Progenitor cell of endocrine pancreas (in vitro differentiated cells): ENCODE measurements around the gene ELK3. TPM values are rescaled to one million over a fixed set of nuclear protein-coding genes. Genes with fewer than 3 reads are reported as not detected.

Source experiments
- DNase-seq: peaks from one replicate; pipeline ENCODE4 v3.0.0; 2021; ENCODE audit warnings: low spot score; ENCODE audit not compliant: unreplicated experiment
- H3K27ac Mint-ChIP-seq: 2 replicates; pipeline ENCODE4 v1.8.0; 2021; ENCODE audit warnings: mild to moderate bottlenecking, moderate library complexity, mixed read lengths
- H3K27me3 Mint-ChIP-seq: 2 replicates; pipeline ENCODE4 v1.8.0; 2021; ENCODE audit warnings: mixed read lengths
- H3K36me3 Mint-ChIP-seq: 2 replicates; pipeline ENCODE4 v1.8.0; 2022; ENCODE audit warnings: mixed read lengths; ENCODE audit not compliant: insufficient read depth
- H3K4me1 Mint-ChIP-seq: 2 replicates; pipeline ENCODE4 v1.8.0; 2021; ENCODE audit warnings: low read depth, mixed read lengths
- H3K4me3 Mint-ChIP-seq: 2 replicates; pipeline ENCODE4 v1.8.0; 2021; ENCODE audit warnings: low read depth, mild to moderate bottlenecking, moderate library complexity, mixed read lengths
- H3K9me3 Mint-ChIP-seq: 2 replicates; pipeline ENCODE4 v1.8.0; 2021; ENCODE audit warnings: low read depth, mixed read lengths
- total RNA-seq: library from RNA; stranded (reverse); gene quantifications from 2 replicates; pipeline ENCODE4 v1.2.1, GENCODE V29; 2021
- TF ChIP-seq, protein P1 (sequence below): fragments of 200-600 bp; sonication (generic); IDR thresholded peaks from one replicate; pipeline ENCODE4 v1.5.0; 2021; ENCODE audit warnings: antibody characterized with exemption, mild to moderate bottlenecking; ENCODE audit not compliant: unreplicated experiment

Gene ELK3
- total RNA-seq, 1 donor from 2014 or later, result 5.4 TPM

DNA sequence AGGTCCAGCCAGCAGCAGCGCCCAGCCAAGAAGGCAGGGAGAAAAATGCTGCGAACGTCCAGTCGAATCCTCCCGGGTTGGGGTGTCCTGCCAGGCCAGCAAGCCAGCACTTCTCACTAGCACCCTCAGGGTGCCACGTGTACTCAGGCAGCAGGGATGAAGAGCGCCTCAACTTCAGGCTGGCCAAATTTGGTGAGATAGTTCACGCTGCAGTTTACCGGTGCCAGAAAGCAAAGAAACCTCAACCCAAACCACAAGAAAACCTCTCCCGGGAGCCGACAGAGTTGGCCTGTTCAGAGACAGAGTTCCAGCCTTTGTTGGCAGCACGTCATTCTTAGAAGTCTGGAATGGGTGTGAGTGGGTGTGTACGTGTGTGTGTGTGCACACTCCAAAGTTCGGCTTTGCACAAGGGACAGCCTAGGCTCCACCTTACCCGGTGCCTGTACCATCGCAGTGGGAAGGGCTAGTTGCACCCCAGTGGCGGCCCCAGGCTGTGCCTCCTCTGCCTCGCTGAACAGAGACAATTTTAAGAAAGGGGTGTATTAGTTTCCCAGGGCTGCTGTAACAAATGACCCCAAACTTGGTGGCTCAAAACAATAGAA, 42.1 kb downstream of the ELK3 start:
- no peak overlapping the region for H3K27ac Mint-ChIP-seq
- TF ChIP-seq, protein P1, sequence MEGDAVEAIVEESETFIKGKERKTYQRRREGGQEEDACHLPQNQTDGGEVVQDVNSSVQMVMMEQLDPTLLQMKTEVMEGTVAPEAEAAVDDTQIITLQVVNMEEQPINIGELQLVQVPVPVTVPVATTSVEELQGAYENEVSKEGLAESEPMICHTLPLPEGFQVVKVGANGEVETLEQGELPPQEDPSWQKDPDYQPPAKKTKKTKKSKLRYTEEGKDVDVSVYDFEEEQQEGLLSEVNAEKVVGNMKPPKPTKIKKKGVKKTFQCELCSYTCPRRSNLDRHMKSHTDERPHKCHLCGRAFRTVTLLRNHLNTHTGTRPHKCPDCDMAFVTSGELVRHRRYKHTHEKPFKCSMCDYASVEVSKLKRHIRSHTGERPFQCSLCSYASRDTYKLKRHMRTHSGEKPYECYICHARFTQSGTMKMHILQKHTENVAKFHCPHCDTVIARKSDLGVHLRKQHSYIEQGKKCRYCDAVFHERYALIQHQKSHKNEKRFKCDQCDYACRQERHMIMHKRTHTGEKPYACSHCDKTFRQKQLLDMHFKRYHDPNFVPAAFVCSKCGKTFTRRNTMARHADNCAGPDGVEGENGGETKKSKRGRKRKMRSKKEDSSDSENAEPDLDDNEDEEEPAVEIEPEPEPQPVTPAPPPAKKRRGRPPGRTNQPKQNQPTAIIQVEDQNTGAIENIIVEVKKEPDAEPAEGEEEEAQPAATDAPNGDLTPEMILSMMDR, result no peak
- no peaks in the 10 kb centered on the region for H3K36me3 Mint-ChIP-seq

DNA sequence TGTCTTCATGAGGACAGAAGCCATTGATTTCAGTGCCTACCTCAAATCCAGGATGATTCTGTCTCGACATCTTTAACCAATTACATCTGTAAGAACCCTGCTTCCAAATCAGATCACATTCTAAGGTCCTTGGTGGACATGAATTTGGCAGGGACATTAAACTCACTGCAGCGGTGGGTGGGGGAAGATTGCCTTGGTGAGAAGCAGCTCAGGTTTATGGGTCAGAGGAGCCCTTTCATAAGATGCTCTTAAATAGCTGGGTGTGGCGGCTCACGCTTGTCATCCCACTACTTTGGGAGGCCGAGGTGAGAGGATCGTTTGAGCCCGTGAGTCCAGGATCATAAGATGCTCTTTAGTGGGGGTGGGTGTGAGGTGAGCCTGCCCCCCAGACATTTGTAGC, 42.9 kb downstream of the ELK3 start:
- H3K27me3 Mint-ChIP-seq, result no peaks in the 10 kb centered on the region
- H3K36me3 Mint-ChIP-seq, result no peaks in the 10 kb centered on the region
- no peaks in the 10 kb centered on the region for H3K9me3 Mint-ChIP-seq
- DNase-seq, result no peak
- no peaks in the 10 kb centered on the region for H3K4me1 Mint-ChIP-seq
- no peak overlapping the region for H3K4me3 Mint-ChIP-seq
- TF ChIP-seq, protein P1, result no peak
- H3K27ac Mint-ChIP-seq, result no peak overlapping the region

More for the DNA sequence above, 42.1 kb downstream of the ELK3 start:
- no peaks in the 10 kb centered on the region for H3K27me3 Mint-ChIP-seq
- no peaks in the 10 kb centered on the region for H3K9me3 Mint-ChIP-seq
- no peak overlapping the region for H3K4me3 Mint-ChIP-seq
- no peaks in the 10 kb centered on the region for H3K4me1 Mint-ChIP-seq
- DNase-seq, result no peak

DNA sequence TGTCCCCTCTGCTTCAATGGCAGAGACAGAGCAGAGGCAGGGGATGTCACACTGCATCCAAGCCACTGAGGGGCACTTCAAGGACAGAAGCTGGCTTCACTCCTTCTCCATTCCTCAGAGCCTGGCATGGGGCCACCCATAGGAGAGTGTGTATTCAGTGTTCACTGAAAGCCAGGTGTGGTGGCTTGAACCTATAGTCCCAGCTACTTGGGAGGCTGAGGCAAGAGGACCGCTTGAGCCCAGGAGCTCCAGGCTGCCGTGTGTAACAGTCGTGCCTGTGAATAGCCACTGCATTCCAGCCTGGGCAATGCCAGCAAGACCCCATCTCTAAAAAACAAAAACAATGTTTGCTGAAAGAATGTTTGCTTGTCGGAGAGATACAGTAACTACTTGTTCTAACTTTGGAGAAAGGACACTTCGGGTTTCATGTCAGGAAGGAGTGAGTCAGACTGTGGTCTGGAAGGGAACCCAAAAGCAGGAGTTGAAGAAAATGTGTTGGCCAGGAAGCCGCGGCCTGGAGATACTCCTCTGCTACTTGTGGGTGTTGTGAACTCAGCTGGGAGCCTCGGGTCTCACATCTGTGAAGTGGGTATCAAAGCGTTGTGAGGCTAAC, 43.4 kb downstream of the ELK3 start:
- TF ChIP-seq, protein P1, result no peak
- Mint-ChIP-seq H3K9me3 (no peaks in the 10 kb centered on the region), H3K4me3 (no peak overlapping the region), H3K27ac (no peak overlapping the region), H3K27me3 (no peaks in the 10 kb centered on the region), H3K4me1 (no peaks in the 10 kb centered on the region), H3K36me3 (no peaks in the 10 kb centered on the region)
- DNase-seq, result no peak

DNA sequence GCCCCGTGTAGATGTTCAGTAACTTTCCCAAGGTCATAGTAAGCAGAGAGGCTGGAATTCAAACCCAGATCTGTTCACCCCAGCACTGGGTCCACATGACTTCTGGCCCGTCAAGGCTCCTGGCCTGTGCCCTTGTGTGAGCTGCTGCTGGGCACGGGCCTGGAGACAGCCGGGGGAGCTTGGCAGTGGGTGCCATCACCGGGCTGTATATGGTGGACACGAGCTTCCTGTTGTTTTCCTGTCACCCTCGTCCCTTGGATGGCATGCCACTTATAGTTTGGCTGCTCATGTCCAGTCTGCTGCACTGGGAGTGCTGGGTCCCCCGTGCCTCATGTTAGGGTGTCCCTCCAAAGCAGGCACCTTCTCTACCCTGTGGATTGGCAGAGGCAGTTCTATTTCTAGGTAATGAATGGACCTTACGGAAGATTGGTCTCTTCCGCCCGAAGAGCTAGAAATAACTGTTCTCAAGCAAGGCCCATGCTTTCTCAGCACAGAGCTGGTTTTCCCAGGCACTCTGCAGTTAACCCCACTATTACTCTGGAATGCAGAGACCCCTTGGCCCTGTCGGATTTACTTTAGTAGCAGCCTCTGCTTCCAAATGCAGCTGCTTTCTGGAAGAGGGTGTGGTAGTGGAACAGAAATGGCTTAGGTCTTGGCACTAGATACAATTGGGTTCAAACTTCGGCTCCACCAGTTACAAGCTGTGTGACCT, 44.3 kb downstream of the ELK3 start:
- H3K4me1 Mint-ChIP-seq, result no peaks in the 10 kb centered on the region
- no peak overlapping the region for H3K4me3 Mint-ChIP-seq
- TF ChIP-seq, protein P1, result no peak
- no peaks in the 10 kb centered on the region for H3K27me3 Mint-ChIP-seq
- H3K27ac Mint-ChIP-seq, result no peak overlapping the region
- no peaks in the 10 kb centered on the region for H3K9me3 Mint-ChIP-seq
- H3K36me3 Mint-ChIP-seq, result no peaks in the 10 kb centered on the region
- no peak for DNase-seq

DNA sequence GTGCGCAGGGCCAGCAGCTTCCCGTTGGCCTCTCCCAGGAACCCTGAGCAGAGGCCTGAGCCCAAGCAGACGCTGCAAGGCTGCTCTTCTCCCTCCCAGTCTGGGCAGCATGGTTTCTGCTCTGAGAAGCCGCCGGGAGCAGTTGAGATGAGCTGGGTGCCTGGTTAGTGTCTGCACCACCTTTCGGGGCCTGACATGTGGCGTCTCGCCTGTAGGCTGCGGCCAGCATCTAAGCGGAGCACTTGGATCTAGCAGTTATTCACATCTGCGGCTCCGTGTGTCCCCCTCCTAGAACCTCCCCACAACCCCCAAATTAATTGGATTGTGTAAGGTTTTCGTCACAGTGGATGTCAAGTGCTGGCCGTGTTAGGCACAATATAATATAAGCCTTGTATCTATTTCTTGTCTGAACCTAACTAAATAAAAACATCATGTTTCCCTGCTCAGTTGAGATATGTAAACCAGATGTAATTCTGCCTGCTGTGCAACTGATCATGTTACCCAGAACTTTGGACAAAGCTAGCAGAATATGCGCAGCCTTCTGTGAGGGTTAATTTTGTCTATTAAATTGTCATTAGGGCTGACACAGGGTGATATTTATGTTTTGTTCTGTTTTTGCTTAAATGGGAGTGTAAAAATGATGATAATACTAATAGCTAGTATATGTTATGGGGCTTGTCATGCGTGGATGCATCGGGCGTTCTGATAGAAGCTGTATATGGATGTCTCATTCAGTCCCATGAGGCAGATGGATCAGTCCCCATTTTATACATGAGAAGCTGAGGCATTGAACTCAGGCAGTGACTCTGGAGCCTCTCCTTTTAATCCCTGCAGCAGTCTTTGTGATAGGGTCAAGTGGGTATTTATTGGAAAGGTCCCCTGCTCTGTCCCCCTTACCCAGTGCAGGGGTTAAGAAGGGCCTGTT, 45.8 kb downstream of the ELK3 start:
- no peak for DNase-seq
- H3K4me3 Mint-ChIP-seq, result no peak overlapping the region
- H3K27me3 Mint-ChIP-seq, result no peaks in the 10 kb centered on the region
- TF ChIP-seq, protein P1, result no peak
- H3K9me3 Mint-ChIP-seq, result no peaks in the 10 kb centered on the region
- H3K36me3 Mint-ChIP-seq, result no peaks in the 10 kb centered on the region
- no peaks in the 10 kb centered on the region for H3K4me1 Mint-ChIP-seq
- no peak overlapping the region for H3K27ac Mint-ChIP-seq
